ENCODE data around the gene SMIM29.
A peak's percentile ranks its signal among the peaks of the same experiment; 100 is the strongest.
"Not testable (repeated sequence)": the region's sequence is repeated elsewhere in the genome, so short reads cannot be mapped to it uniquely, and the experiment has no call there.

The SMIM29 gene

GRCh38 chr6:34248727-34249468 lies at the start of gene SMIM29:
TSS of gene SMIM29 (minus strand) at chr6:34249006. CDS start at chr6:34247791, 1,215 bp downstream.
- peak; percentile 96 for DNase-seq

GRCh38 chr6:34295721-34296120 lies 46.9 kb upstream of the SMIM29 start:
- peak; percentile 12 for DNase-seq

- DNase-seq, result no peak
These were observed 44.1 kb upstream of the SMIM29 start for GRCh38 chr6:34292954-34293353.

- DNase-seq, result no peak
These were observed 40.3 kb upstream of the SMIM29 start for GRCh38 chr6:34289137-34289536.

GRCh38 chr6:34288581-34288980 lies 39.8 kb upstream of the SMIM29 start:
- no peak for DNase-seq

GRCh38 chr6:34285448-34286164 lies 36.8 kb upstream of the SMIM29 start:
- no peak for DNase-seq

GRCh38 chr6:34284563-34285447 lies 36.0 kb upstream of the SMIM29 start:
- DNase-seq, result no peak

- no peak for DNase-seq
These were observed 33.0 kb upstream of the SMIM29 start for GRCh38 chr6:34281702-34282334.

GRCh38 chr6:34280216-34280615 lies 31.4 kb upstream of the SMIM29 start:
- DNase-seq, result no peak

GRCh38 chr6:34278833-34279232 lies 30.0 kb upstream of the SMIM29 start:
- DNase-seq, result no peak

GRCh38 chr6:34277763-34278112 lies 28.9 kb upstream of the SMIM29 start:
- no peak for DNase-seq

GRCh38 chr6:34276881-34277762 lies 28.3 kb upstream of the SMIM29 start:
- no peak for DNase-seq

GRCh38 chr6:34276191-34276590 lies 27.4 kb upstream of the SMIM29 start:
- DNase-seq, result no peak

- DNase-seq, result no peak
These were observed 26.5 kb upstream of the SMIM29 start for GRCh38 chr6:34275128-34275804.

GRCh38 chr6:34274129-34274528 lies 25.3 kb upstream of the SMIM29 start:
- DNase-seq, result no peak

GRCh38 chr6:34273242-34273805 lies 24.5 kb upstream of the SMIM29 start:
- DNase-seq, result no peak

- DNase-seq, result no peak
These were observed 23.5 kb upstream of the SMIM29 start for GRCh38 chr6:34272013-34272926.

GRCh38 chr6:34269658-34270341 lies 21.0 kb upstream of the SMIM29 start:
- DNase-seq, result not testable (repeated sequence)

GRCh38 chr6:34269132-34269531 lies 20.3 kb upstream of the SMIM29 start:
- not testable (repeated sequence) for DNase-seq
